SKM-1 (cell line): ENCODE results near the gene RREB1.

Experiments
- DNase-seq: peaks from one replicate; lab custom pipeline; 2025; ENCODE audit not compliant: unreplicated experiment; lab: John Stamatoyannopoulos, UW

Gene RREB1

GRCh38 chr6:7185561-7185960 is 77.8 kb downstream of the RREB1 start:
- DNase-seq: no peak

- DNase-seq: no peak
These were observed 80.7 kb downstream of the RREB1 start for GRCh38 chr6:7188492-7188891.

GRCh38 chr6:7189101-7189758 is 81.5 kb downstream of the RREB1 start:
- DNase-seq: no peak

- DNase-seq: no peak
These were observed 83.0 kb downstream of the RREB1 start for GRCh38 chr6:7190791-7191190.

GRCh38 chr6:7193122-7193521 is 85.4 kb downstream of the RREB1 start:
- no peak for DNase-seq

GRCh38 chr6:7194657-7195056 is 86.9 kb downstream of the RREB1 start:
- no peak for DNase-seq

DNA sequence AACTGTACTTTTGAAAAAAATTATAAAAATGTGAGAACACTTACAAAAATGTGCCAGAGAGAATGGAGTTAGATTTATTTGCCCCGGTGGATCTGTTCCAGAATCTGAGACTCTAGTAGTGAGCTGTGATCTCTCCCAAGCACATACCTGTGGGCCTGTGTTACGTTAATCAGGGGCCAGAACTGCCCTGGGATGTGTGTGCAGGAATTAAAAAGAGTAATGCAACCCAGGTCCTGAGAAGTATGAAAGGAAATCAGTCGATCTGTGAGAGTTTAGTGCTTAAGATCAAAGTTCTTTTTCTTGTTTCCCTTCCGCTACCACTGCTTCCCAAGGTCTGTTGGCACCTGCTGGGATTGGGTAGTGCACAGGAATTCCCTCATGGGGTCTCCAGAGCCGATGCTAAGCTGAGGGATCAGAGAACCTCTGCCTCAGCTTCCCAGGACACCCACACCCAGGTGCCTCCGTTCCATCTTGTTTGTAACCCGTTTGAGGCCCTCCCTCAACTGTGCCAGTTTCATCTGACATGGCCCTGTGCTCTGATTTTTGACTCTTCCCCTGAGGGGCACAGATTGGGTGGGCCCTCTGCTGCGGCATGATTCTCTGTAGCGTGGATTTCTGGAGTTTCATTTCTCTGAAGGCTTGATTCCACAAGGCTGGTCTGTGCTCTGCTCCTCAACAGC is 87.7 kb downstream of the RREB1 start:
- DNase-seq: no peak

DNA sequence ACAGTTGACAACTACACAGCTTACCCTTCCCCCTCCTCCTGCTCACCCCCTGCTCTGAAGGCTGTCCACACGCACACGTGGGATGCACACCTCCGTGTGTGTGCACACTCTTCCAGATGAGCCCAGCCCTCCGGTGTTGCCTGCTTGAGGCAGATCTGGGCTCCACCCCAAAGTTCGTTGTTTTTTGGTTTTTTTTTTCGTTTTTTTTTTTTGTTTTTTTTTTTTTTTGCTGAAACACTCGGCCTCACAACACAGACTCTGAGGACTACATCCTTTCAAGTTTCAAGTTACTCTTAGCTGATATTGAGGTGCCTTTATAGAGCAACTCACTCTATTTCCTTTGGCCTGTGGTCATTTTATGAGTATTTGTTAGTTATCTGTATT is 88.2 kb downstream of the RREB1 start:
- no peak for DNase-seq

DNA sequence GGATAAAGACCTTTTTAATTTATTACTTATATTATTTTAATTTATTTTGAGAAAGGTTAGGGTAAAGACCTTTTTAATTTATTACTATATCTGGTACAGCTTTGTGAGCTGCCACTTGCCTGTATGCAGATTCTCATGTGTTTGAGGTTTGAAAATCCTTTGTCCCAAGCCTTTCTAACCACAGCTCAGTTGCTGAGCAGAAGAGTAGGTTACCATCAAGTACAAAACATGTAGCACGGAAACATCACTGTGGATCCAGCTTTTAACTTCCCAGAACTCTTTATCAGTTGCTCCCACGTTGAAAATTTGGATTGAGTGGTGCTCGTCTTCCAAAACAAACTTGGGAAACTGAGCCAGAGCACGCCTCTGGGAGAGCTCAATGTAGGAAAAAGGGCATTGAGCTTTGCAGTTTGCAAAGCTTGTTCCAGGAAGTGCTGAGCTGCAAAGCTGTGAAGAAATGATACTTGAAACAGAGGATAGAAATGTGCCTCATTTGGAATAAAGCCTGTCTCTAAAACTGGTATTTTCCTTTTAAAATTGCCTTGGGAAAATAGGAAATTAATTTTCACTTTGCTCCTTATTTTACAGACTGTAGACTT is 89.0 kb downstream of the RREB1 start:
- DNase-seq: no peak

DNA sequence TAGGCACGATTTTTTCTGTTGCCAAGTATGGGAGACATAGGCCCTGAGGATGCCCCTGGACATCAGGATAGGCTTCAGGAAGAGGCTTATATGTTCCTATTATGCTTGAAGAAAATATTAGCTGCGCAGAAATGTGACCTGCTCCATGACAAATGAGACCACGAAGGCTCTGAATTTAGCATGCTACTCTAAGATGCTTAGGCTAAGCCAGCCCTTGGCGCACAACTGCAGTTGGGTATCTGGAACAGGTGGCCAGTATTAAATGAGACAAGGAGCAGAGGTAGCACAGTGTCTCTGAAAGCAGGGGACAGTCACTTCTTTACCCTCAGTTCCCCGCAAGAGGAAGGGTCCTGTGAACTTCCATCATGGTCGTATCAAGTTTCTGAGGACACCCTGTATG is 90.0 kb downstream of the RREB1 start:
- DNase-seq: no peak

GRCh38 chr6:7198833-7199800 is 91.4 kb downstream of the RREB1 start:
- DNase-seq: no peak

- DNase-seq: no peak
These were observed 93.1 kb downstream of the RREB1 start for GRCh38 chr6:7200598-7201443.

- peak; percentile 39 for DNase-seq
These were observed 93.6 kb downstream of the RREB1 start for GRCh38 chr6:7201444-7201731.

GRCh38 chr6:7201732-7202541 is 94.2 kb downstream of the RREB1 start:
- DNase-seq: peak; percentile 79

GRCh38 chr6:7202950-7203349 is 95.2 kb downstream of the RREB1 start:
- no peak for DNase-seq

DNA sequence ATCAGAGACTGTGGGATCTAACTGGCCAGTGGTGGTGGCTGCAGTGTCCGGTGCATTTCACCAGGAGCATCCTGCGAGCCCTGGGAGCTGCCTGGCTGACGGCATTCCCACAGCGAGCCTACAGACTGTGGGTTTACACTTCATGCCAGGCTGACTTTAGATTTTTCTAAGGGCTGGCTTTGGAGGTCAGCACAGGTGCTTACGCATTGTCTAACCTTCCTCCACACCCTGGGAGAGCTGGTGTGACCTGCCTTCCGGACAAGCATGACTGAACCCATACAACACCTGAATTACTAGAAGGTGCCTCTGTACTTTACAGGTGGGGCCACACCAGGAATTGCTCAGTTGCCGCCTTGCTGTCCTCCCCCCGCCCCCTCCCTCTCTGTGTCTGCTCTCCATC is 96.2 kb downstream of the RREB1 start:
- no peak for DNase-seq

GRCh38 chr6:7204726-7205125 is 97.0 kb downstream of the RREB1 start:
- DNase-seq: no peak

- DNase-seq: no peak
These were observed 100.0 kb downstream of the RREB1 start for GRCh38 chr6:7207720-7208119.

- no peak for DNase-seq
These were observed 105.7 kb downstream of the RREB1 start for GRCh38 chr6:7213416-7213815.

- DNase-seq: no peak
These were observed 106.7 kb downstream of the RREB1 start for GRCh38 chr6:7214468-7214867.
